NCI-H2081 (cell line): ENCODE measurements around the gene KREMEN2.
"Not testable (repeated sequence)": the region's sequence is repeated elsewhere in the genome, so short reads cannot be mapped to it uniquely, and the experiment has no call there.

ENCODE experiments used
- DNase-seq, 2 experiments: peaks; one replicate each; lab custom pipeline; 2025; lab: John Stamatoyannopoulos, UW

Gene KREMEN2

GRCh38 chr16:2963723-2964474, at the start of gene KREMEN2:
Gene KREMEN2 (plus strand): TSS chr16:2964275. CDS start chr16:2964521, 246 bp downstream.
- peak; percentile 38 to 46 for DNase-seq

GRCh38 chr16:2915196-2915929, 48.7 kb upstream of the KREMEN2 start:
- no peak for DNase-seq

- DNase-seq = peak; percentile 62 to 64
These were observed 44.4 kb upstream of the KREMEN2 start for GRCh38 chr16:2919511-2920255.

GRCh38 chr16:2923481-2923880, 40.6 kb upstream of the KREMEN2 start:
- no peak for DNase-seq

- no peak for DNase-seq
These were observed 38.9 kb upstream of the KREMEN2 start for GRCh38 chr16:2924901-2925755.

- DNase-seq = no peak
These were observed 38.0 kb upstream of the KREMEN2 start for GRCh38 chr16:2925951-2926649.

- no peak for DNase-seq
These were observed 37.5 kb upstream of the KREMEN2 start for GRCh38 chr16:2926650-2926999.

- DNase-seq = peak; percentile 82 to 91
These were observed 36.9 kb upstream of the KREMEN2 start for GRCh38 chr16:2927010-2927646.

- not testable (repeated sequence) for DNase-seq
These were observed 35.9 kb upstream of the KREMEN2 start for GRCh38 chr16:2928151-2928550.

- no peak for DNase-seq
These were observed 35.3 kb upstream of the KREMEN2 start for GRCh38 chr16:2928796-2929195.

- no peak for DNase-seq
These were observed 34.4 kb upstream of the KREMEN2 start for GRCh38 chr16:2929693-2930092.

GRCh38 chr16:2930236-2930635, 33.8 kb upstream of the KREMEN2 start:
- DNase-seq = no peak

- not testable (repeated sequence) for DNase-seq
These were observed 32.7 kb upstream of the KREMEN2 start for GRCh38 chr16:2931231-2931914.

- no peak for DNase-seq
These were observed 30.9 kb upstream of the KREMEN2 start for GRCh38 chr16:2933136-2933535.

- no peak for DNase-seq
These were observed 30.4 kb upstream of the KREMEN2 start for GRCh38 chr16:2933701-2934100.

GRCh38 chr16:2934450-2934849, 29.6 kb upstream of the KREMEN2 start:
- no peak for DNase-seq

- no peak for DNase-seq
These were observed 27.6 kb upstream of the KREMEN2 start for GRCh38 chr16:2936436-2937011.

- DNase-seq = no peak
These were observed 26.9 kb upstream of the KREMEN2 start for GRCh38 chr16:2937170-2937569.

GRCh38 chr16:2938206-2938605, 25.9 kb upstream of the KREMEN2 start:
- no peak for DNase-seq

GRCh38 chr16:2939968-2940367, 24.1 kb upstream of the KREMEN2 start:
- no peak for DNase-seq
